PFSK-1 (cell line): ENCODE data around the gene TMEM154.

Experiments used
- FOXP2 ChIP-seq: optimal IDR thresholded peaks from 2 replicates; pipeline ENCODE3; 2011; ENCODE audit warnings: borderline replicate concordance, control low read depth, inconsistent platforms; ENCODE audit not compliant: insufficient read depth; ENCODE audit errors: extremely low read length, extremely low read depth
- POLR2AphosphoS5 ChIP-seq: IDR thresholded peaks from 2 replicates; pipeline ENCODE4 v1.6.1; 2012; ENCODE audit warnings: low read depth, mild to moderate bottlenecking, control low read depth, low read length, moderate library complexity
- SIN3A ChIP-seq: IDR thresholded peaks from 2 replicates; pipeline ENCODE4 v1.6.1; 2012; ENCODE audit warnings: mild to moderate bottlenecking, low read length, moderate library complexity, borderline replicate concordance; ENCODE audit not compliant: insufficient read depth
- TAF1 ChIP-seq: IDR thresholded peaks from 2 replicates; pipeline ENCODE4 v1.6.1; 2012; ENCODE audit warnings: low read length, control low read depth, borderline replicate concordance; ENCODE audit not compliant: insufficient read depth
- TF ChIP-seq, protein P1 (sequence below), 2 experiments: IDR thresholded peaks; 2 replicates each; pipeline versions ENCODE4 v1.6.1 to v1.8.0; 2011 to 2012; ENCODE audit warnings: low read depth in 2 of 2, low read length in 2 of 2, control low read depth in 1 of 2, inconsistent platforms in 1 of 2, mild to moderate bottlenecking in 1 of 2, moderate library complexity in 1 of 2; ENCODE audit not compliant: insufficient read depth in 1 of 2

The TMEM154 gene

DNA sequence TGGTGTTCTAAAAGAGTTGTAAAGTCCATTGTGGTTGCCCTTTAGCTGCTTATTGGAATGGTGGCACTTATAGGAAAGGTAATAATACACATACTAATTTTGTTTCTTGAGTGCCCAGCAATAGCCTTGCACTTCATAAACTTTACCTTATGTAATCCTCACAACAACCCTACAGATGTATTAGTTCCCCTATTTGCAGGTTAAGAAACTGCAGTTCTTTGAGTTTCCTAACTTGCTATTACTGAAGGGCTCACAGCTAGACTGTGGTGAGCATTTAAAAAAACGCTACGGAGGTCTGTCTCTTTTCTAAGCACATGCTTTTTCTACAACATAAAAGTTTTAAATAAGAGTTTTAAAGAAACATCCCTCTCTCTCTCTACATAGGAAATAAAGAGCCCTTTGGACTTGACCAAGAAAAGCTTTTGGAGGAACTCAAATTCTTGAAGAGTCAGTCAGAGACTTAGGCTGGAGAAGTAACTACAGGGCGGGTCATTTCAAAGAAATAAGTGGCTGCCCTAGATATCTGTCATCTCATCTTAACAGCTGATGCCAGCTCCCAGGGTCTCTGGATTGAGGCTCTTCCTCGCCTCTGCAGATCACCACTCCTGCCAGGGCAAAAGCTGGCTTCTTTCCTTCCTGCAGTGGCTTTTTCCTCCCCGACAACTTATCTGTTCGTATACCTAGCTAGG is 101.9 kb downstream of the TMEM154 start:
- TF ChIP-seq SIN3A = no peak
- TF ChIP-seq, protein P1, sequence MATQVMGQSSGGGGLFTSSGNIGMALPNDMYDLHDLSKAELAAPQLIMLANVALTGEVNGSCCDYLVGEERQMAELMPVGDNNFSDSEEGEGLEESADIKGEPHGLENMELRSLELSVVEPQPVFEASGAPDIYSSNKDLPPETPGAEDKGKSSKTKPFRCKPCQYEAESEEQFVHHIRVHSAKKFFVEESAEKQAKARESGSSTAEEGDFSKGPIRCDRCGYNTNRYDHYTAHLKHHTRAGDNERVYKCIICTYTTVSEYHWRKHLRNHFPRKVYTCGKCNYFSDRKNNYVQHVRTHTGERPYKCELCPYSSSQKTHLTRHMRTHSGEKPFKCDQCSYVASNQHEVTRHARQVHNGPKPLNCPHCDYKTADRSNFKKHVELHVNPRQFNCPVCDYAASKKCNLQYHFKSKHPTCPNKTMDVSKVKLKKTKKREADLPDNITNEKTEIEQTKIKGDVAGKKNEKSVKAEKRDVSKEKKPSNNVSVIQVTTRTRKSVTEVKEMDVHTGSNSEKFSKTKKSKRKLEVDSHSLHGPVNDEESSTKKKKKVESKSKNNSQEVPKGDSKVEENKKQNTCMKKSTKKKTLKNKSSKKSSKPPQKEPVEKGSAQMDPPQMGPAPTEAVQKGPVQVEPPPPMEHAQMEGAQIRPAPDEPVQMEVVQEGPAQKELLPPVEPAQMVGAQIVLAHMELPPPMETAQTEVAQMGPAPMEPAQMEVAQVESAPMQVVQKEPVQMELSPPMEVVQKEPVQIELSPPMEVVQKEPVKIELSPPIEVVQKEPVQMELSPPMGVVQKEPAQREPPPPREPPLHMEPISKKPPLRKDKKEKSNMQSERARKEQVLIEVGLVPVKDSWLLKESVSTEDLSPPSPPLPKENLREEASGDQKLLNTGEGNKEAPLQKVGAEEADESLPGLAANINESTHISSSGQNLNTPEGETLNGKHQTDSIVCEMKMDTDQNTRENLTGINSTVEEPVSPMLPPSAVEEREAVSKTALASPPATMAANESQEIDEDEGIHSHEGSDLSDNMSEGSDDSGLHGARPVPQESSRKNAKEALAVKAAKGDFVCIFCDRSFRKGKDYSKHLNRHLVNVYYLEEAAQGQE (IDR thresholded peaks at IDR 0.05; ENCODE audit: insufficient read depth in 1 of 2, low read depth in 2 of 2, low read length in 2 of 2) = no peak
- TF ChIP-seq FOXP2 = no peak
- TF ChIP-seq TAF1 = no peak
- TF ChIP-seq POLR2AphosphoS5 = no peak

DNA sequence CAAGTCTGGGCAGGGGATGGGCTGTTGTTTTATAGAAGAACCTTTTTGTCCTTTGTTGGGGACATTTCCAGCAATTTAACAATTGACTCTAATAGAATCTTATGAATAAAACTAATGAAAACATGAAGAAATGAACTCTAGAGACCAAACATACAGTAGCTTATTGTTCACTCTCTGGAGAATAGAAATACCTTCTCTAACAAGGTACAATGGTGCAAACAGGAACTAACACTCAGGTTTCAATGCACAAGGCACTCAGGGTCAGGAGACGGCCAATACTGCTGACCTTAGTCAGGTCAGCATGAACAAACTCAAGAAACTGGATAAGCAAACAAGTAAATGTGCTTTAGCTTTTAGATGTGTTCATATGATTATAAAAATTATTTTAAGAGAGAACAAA is 104.3 kb downstream of the TMEM154 start:
- TF ChIP-seq POLR2AphosphoS5 = no peak
- TF ChIP-seq, protein P1 (IDR thresholded peaks at IDR 0.05; ENCODE audit: insufficient read depth in 1 of 2, low read depth in 2 of 2, low read length in 2 of 2) = no peak
- TF ChIP-seq SIN3A = no peak
- TF ChIP-seq FOXP2 = no peak
- no peak for TF ChIP-seq TAF1

DNA sequence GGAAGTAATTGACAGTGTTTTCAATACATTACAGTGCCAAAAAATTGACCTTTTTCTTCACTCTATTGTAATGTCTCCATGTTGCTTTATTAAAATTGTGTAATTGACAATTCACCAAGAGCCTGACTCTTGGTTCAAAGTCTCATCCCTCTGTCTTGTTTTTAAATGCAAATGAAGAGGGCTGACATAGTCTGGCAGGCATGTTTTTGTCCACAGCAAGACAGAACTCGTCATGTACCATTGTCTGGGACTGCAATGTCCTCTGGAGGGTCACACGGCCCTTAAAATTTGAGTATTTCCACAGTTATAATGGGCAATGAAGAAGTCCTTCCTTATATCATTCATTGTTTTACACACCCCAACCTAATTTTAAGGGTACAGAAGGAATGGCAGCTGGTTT is 105.9 kb downstream of the TMEM154 start:
- TF ChIP-seq POLR2AphosphoS5 = no peak
- no peak for TF ChIP-seq TAF1
- TF ChIP-seq, protein P1 (IDR thresholded peaks at IDR 0.05; ENCODE audit: insufficient read depth in 1 of 2, low read depth in 2 of 2, low read length in 2 of 2) = no peak
- TF ChIP-seq SIN3A = no peak
- no peak for TF ChIP-seq FOXP2

DNA sequence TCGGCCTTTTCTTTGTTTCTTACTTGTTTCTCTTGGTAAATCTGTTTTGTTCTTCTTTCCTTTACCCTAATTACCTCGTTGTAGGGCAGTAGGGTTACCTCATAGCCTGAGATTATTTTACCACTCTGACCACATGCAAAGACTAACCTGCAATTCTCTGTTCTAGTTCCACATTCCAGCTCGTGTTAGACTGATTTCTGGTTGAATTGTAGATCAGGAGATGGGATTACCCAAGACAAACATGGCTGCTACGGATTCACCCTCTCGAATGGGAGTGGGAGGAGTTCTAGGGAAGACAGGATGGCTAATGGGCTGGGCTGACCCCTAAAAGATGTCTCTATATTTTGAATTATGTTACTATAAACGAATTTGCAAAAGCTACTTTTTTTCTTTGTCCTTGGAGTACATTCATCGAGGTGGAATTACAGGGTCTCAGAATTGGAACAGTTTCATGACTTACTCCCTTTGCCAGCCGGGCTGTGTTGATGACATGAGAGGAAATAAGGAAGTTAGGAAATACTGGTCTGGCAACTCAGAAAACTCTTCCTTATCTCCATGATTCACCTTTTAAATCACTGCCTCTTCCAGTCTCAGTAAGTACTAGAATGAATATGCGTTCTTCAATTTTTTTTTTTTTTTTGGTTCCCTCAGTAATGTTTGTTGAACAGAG is 107.2 kb downstream of the TMEM154 start:
- TF ChIP-seq, protein P1 (IDR thresholded peaks at IDR 0.05; ENCODE audit: insufficient read depth in 1 of 2, low read depth in 2 of 2, low read length in 2 of 2) = no peak
- TF ChIP-seq POLR2AphosphoS5 (no peak), FOXP2 (no peak), TAF1 (no peak), SIN3A (no peak)
